Hippocampal formation (tissue), 2 donors: ENCODE data around the gene TMC2.

Source experiments
- DNase-seq, 2 donors: peaks; one replicate each; lab custom pipeline; 2025; lab: John Stamatoyannopoulos, UW

TMC2 gene

DNA sequence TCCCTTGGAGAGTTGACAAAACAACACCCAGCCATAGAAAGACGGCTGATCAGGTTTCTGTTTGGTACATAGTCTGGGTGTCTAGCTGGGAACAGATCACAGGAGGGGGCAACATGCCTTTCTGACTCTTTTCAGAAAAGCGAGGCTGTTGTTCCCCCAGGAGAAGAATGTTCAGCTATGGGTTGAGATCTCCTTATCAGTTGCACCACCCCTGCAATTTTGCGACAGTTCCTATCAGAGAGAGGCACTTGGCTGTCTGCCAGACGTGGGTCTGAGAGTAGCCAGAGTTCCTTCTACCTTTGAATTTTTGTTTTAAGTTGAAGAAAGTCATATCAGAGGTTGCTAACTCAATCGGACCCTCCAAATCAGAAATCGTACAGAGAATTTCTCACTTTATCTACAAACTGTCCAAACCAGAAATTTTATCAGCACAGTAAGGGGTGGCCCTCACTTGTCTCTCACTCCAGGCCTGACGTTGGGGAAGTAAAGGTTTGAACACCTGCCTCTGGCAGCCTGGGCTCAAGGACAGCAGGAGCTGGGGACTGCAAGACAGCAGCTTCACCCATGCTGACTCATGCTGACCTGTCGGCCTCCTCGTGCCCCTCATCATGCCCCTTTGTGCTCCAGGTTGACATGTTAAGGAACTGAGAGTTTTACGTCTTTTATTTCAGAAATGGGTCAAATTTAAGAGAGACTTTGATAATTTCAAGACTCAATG, 42.3 kb downstream of the TMC2 start:
- DNase-seq: no peak

DNA sequence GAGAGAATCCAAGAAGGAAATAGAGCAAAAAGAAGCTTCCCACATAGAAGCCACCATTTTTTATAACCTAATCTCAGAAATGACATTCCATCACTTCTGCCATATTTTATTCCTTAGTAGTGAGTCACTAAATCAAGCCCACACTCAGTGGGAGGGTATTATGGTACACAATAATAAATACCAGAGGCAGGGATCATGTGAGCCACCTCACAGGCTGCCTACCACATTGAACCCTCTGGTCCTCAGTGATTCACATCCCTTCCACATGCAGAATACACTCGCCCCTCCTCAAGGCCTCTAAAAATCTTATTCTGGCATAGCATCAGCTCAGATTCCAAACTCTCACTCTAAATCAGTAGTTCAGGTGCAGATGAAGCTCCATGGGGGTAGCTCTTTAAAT, 49.4 kb downstream of the TMC2 start:
- DNase-seq: no peak

DNA sequence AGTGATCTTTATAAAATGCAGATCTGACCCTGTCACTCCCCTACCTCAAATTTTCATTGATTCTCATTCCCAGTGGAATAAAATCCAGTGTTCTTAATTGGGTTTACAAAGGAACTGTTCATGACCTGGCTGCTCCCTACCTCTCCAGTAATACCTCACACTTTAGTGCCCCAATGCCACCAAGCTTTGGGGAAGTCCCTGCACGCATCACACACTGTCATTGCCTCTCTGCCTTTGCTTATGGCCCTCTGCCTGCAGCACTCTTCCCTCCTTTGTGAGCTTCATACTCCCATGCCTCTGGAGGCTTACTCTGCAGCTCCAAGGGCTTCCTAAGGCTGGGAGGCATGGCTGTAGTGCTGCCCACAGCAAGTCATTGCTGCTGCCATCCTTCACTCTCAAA, 57.4 kb downstream of the TMC2 start:
- DNase-seq: no peak

DNA sequence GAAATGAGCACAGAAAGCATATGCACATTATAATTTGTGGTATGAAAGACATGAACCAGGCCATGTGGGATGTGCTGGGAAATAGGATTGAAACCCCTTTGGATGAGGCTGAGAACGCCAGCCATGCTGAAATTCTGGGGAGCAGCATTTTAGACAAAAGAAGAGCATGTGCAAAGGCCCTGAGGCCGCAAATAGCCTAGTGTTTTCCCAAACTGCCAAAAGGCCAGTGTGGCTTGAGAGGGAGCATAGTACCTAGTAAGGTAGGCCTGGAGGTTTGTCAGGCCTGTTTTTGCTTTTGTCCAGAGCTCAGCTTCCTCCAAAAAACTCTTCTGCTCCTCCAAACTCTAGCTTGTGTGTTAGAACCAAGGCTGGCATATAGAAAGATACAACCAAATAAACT, 58.7 kb downstream of the TMC2 start:
- no peak for DNase-seq

DNA sequence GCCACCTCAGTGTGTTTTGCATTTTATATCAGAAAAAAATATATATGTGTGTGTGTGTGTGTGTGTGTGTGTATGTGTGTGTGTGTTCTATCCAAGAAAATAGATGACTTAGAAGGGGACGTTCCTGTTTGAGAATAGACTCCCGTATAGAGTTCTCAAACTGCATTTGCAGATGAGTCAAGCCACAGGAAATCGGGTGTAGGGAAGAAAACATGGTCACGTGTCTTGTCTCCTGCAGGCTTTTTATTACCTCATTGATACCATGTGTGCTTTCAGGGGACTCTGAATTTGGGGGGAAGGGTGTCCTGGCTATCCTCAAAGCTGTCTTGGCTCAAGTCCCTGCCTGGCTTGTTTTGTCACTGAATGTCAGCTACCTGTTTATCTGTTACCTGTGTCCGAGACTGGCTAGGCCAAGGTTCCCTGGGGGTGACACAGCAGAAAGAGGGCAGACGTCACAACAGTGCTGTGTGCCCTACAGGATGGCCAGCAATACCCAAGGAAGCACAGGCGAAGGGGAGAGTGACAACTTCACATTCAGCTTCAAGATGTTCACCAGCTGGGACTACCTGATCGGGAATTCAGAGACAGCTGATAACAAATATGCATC, 60.4 kb downstream of the TMC2 start:
- DNase-seq: no peak

DNA sequence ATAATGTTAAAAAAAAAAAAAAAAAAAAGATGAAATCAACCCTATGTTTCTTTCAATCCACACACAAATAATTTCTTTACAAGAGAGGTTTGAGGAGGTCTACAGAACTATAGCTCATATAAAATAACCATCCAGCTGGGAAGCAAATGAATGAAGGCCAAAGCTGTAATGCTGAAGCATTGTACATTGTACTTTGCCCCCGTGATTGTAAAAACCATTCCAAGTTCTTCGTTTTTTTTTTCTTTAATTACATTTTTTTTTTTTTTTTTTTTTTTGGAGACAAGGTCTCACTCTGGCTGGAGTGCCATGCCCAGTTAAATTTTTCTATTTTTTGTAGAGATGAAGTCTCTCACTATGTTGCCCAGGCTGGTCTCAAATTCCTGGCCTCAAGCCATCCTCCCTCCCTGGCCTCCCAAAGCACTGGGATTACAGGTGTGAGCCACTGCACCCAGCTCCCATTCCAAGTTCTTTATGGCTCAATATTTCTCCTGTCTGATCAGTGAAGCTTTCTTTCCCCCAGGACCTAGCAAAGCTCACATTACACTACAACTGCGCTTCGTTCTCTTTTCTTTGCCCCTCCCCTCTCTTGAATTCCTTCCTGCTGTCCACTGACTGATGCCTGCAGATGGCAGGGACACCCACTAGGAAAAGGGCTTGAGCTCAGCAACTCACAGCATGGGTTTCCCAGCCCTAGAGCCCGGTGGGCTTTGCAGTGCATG, 63.1 kb downstream of the TMC2 start:
- DNase-seq: no peak

DNA sequence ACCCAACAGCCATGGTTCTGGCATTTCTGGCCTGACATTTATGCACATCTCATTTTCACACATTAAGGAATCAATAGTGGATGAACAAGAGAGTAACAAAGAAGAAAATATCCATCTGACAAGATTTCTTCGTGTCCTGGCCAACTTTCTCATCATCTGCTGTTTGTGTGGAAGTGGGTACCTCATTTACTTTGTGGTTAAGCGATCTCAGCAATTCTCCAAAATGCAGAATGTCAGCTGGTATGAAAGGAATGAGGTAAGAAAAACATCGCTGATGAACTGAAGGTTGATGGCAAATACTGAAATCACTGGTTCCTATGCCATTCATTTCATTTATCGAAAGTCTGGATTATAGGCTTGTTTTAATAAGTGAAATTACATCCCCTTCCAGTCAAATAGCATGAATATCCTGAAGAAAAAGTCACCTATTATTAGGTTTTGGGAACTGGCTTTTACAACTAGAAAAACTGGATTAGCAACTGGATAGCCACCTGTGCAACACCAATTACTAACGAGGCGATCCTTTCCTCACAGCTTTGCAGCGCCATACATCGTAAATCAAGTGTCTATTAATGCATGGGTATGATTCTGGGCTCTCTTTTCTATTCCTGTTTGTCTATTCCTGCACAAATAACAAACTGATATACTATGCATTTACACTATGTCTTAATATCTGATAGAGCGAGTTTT, 65.8 kb downstream of the TMC2 start:
- no peak for DNase-seq

DNA sequence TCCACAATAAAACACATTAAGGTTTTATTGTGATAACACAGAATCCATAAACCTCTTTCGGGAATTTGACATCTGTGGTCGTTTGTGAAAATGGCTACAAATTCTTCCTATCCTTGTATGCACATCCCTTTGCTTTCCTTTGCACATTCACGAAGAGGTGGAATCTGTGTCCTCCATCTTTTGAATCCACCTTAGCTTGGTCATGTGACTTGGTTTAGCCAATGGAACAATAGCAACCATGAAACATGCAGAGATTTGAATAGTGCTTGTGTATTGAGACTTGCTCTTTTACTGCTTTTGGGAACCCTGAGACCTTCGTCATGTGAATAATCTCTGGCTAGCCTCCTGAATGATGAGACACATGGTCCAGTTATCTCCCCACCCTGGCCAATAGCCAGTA, 66.4 kb downstream of the TMC2 start:
- no peak for DNase-seq

DNA sequence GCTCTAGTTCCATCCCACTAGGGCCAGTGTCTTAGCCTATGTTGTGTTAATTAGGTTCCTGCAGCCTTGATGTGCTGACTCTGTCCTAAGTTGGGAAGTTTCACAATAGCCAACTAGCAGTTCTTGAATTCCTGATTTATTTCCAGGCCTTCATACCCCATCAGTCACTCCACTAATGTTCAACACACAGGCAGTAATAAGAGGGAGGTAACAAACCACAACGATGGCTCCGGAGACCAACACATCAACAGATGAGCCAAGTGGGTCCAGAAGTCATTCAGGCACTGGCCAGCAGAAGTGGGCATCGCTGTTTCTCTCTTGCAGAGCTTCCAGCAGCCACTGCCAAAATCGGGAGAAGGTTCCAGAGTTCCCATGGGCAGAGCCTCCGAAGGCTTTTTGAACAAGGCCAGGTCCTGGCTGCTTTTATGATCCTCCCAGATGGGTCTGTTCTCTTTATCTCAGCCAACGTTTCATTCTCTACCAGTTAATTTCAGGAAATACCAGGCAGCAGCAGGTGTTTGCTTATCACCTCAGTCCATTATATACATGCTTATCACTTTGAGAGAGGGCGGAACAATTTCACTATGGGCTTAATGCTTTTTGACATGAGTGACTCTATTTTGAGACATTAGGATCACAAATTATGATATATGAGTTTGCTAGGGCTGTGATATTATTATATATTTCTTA, 67.6 kb downstream of the TMC2 start:
- no peak for DNase-seq

DNA sequence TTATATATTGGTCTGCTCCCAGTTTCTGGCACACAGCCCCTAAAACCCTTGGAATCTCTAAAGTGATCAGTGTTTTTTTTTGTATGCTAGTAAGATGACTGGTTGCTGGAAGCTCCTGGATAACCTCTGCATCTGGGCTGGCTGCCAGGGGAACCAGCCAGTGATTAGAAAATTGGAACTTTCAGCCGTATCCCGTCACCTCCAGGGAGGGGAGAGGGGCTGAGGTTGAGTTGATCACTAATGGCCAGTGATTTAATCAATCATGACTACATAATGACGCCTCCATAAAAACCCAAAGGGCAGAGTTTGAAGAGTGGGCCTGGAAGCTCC, 68.1 kb downstream of the TMC2 start:
- no peak for DNase-seq

DNA sequence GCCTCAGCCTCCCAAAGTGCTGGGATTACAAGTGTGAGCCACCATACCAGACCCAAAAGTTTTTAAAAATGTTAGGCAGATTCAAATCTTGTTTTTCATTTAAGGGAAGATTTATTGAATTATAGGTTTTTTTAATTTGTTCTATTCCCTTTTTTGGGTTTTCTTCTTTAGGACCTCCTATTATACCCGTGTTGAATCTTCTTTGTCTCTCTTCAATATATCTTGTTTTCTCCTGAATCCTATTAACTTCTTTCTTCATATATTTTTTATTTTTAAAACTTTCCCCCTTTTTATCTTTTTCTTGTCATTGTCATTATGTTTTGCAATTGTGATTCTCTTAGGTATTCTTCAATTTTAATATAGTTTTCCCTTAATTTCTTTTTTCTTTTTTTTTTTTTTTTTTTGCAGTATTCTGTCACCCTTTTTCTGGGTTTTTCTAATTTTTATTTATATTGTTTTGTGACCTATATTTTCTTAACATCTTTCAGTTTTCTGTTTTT, 70.2 kb downstream of the TMC2 start:
- DNase-seq: no peak

DNA sequence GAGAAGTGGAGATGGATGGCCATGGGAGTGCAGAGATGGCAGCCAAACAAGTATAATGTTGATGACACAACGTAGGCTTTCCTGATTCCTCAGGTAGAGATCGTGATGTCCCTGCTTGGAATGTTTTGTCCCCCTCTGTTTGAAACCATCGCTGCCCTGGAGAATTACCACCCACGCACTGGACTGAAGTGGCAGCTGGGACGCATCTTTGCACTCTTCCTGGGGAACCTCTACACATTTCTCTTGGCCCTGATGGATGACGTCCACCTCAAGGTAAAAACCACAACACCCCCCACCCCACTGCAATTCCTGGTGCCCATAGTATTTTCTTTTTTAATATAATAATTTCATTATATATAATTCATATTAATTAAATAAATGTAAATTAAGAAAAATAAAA, 74.0 kb downstream of the TMC2 start:
- no peak for DNase-seq

DNA sequence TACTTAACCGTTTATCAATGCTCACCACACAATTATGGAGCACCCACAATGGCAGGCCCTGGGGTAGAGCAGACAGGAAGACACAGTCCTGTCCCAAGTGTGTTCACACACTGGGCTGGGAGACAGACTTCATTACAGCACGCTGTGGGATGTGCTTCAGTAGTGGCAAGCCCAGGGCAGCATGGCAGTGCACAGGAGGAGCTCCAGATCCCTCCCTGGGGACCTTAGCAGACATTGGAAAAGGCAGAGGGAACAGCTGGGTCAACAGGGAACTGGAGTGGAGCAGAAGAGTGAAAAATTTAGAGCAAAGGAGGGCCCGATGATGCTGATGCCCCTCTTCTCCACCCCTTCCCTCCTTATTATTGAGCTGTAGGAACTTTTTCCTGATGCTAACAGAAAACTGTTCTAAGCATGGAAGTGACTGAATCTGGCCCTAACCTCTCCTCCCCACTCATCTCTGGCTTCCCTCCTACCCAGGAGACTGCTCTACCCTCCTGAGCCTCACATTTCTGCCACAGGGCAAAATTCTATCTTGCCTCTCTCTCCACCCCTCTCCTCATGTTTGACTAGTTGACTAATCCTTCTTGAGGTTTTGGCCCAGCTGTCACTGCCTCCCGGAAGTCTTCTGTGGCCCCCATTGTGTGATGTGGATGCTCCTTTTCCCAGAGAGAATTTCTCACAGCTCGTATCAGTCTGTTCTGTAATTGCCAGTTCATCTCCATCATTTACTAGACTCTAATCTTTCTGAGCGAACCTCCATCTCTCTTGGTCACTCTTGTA, 74.8 kb downstream of the TMC2 start:
- DNase-seq: no peak

DNA sequence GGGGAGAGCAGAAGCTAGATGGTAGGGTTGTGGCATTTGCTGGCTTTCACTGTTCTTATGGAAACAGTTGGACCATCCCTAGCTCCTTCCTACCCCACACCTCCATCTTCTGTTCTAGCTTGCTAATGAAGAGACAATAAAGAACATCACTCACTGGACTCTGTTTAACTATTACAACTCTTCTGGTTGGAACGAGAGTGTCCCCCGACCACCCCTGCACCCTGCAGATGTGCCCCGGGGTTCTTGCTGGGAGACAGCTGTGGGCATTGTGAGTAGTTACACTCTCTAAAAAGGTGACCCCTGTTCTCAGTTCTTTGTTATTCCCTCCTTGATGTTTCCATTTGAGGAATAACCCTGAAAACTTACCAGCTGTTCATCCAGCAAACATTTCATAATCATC, 75.7 kb downstream of the TMC2 start:
- DNase-seq: no peak

DNA sequence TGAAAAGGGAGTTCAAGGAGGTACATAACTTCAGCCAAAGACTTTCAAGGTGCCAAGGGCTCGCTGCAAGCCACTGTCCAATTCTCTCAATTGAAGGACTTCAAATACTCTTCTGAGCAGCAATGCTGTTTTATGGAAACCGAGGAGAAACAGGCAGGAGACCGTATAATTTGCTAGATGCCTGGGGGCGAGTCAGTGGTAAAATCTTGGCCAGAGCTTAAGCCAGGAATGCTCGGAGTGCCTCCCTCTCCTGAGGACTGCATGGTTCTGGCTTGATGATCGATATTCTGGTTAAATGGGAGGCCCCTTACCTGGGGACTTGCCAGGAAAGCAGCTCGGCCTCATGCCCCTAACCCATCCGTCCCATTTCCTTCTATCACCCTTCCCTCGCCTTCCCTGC, 80.3 kb downstream of the TMC2 start:
- no peak for DNase-seq

DNA sequence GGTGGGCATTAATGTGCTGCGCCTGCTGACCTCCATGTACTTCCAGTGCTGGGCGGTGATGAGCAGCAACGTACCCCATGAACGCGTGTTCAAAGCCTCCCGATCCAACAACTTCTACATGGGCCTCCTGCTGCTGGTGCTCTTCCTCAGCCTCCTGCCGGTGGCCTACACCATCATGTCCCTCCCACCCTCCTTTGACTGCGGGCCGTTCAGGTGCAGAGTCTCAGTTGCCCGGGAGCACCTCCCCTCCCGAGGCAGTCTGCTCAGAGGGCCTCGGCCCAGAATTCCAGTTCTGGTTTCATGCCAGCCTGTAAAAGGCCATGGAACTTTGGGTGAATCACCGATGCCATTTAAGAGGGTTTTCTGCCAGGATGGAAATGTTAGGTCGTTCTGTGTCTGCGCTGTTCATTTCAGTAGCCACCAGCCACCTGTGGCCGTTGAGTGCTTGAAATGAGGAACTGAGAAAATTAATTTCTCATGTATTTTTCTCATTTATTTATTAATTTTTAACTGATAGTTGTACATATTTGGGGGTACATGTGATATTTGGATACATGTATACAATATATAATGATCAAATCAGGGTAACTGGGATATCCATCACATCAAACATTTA, 80.8 kb downstream of the TMC2 start:
- DNase-seq: no peak

DNA sequence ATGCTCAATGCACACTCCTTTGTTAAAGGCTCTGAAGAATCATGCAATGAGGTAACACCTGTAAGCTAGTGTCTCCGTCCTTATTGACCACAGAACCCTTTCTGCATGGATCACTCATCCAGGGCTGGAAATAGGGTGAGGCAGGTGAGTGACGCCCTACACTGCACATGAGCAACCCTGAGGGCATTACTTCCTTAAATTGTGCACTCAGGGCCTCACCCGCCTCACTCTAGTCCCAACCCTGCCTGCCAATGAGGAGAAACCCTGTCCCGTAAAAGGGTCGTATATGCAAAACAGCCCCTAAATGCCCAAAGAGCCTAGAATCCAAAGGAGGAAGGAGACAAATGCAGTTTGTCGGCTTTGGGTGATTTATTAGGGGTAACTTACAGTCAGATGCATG, 82.4 kb downstream of the TMC2 start:
- DNase-seq: no peak

DNA sequence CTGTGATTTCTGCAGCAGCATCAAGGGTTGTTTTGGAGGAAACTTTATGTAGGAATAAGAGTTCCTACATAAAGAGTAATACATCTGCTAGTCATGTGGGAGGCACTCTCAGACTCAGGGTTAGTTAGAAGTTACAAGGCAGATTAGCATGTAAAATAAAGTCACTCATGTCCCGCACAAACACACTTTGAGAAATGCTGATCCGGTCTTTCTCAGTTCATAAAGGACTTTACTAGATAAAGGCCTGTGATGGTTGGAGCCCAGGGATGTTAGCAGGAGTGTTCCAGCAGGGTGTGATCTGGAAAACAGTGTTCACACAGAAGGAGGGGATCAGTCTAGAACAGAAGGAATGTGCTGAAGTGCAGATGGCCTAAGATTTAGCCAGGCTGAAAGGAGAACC, 83.0 kb downstream of the TMC2 start:
- DNase-seq: no peak

DNA sequence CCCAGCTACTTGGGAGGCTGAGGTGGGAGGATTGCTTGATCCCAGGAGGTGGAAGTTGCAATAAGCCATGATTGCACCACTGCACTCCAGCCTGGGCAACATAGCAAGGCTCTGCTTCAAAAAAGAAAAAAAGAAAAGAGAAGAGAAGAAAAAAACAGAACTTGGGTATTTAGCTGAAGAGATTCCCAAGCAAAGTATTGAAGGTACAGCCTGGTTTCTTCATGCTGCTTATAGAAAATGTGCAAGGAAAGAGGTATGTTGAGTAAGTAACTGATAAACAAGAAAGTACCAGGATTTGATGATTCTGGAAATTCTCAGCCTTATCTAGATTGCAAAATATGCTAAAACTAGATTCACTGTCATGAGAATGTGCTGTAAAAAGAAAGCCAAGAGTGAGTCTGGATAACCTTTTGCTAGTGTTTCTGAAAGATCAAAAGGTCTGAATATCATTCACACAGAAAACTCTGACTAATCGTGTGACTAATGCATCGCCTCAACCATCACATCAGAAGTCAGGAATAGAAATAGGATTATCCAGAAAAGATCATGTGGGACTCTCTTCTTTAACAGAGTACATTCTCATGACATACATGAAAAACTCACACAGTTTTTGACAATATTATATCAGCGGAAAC, 83.7 kb downstream of the TMC2 start:
- DNase-seq: no peak

DNA sequence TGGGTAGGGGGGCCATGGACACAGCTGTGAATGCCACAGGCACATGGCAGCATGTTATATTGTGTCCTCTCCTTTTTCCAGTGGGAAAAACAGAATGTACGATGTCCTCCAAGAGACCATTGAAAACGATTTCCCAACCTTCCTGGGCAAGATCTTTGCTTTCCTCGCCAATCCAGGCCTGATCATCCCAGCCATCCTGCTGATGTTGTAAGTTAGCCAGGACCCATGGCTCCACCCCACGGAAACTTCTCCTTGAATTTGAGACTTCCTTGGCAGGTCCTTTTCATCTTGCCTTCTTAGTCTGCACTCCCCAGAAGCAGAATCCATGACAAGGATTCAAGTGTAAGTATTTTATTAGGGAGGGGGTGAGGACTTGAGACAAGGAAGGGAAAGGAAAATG, 87.8 kb downstream of the TMC2 start:
- no peak for DNase-seq
